Measurements from ENCODE around the gene SLC1A3.
"Not testable (repeated sequence)": the region's sequence is repeated elsewhere in the genome, so short reads cannot be mapped to it uniquely, and the experiment has no call there.

SLC1A3 gene

DNA sequence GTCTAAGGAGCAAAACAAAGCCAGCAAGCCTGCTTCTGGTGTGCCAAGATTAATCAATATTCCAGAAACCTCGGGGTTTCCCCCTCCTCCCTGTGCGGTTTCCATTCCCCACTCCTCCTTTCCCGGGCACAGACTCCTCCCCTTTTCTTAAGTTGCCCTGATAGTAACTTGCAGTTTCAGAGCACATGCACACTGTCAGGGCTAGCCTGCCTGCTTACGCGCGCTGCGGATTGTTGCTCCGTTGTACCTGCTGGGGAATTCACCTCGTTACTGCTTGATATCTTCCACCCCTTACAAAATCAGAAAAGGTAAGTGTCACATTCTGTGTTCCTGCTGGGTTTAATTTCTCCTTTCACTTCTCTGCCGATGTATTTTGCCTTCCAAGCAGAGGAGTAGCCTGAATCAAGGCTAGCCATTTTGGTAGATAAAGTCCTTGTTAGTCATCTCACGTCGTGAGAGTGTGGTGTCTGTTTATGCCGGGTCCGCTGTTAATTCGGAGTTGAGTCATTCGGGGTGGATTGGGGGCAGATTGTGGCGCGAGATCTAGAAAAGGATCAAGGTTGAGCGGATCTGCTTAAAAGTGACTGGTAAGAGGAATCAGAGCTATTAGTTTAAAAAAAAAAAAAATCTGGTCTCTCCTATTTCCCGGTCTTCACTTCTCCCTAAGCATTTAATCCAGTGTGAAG, at the start of gene SLC1A3:
Gene SLC1A3 (plus strand): TSS at position 179 of the 686 bp plus-strand sequence. CDS start 1,818 bp downstream, outside the sequence.
- DNase-seq, result no peak

- no peak for DNase-seq
Measured at GRCh38 chr5:36558641-36559040, 47.8 kb upstream of the SLC1A3 start.

DNA sequence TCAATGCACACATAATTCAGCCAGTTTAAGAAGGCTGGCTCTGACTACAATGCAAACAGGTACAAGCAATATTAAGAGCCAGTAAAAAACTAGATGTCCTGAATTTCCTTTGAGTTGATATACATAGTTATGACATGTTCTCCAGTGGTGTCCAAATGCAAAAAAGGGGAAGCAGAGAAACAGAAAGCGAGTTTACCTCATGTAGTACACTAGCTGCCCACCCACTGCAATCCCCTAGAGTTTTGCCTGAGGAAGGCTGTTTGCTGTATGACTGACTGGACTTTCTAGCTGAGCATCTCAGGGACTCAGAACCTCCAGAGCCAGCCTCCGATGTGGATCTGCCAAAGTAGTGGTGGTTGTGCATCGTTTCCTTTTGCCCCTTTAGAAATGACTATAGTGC, 44.8 kb upstream of the SLC1A3 start:
- no peak for DNase-seq

- no peak for DNase-seq
Measured at GRCh38 chr5:36569491-36569890, 36.9 kb upstream of the SLC1A3 start.

GRCh38 chr5:36570301-36571095, 35.9 kb upstream of the SLC1A3 start:
- no peak for DNase-seq

GRCh38 chr5:36571401-36572042, 34.9 kb upstream of the SLC1A3 start:
- no peak for DNase-seq

DNA sequence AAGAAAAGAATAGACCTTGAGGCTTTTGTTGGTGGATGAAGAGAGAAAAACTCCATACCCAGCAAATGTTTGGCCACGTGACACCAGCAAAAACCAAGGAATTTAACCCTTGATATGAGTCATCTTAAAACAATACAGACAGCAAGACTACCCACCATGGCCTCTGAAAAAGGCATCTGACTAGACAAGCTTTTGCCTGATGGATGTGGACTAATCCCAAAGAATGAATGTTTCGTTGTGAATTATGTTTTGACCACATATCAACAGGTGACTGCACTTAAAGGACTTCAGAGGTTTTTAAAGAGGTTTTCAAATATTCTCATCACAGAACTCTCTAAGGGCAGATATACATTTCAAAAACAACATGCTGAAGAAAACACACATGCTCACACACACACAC, 33.0 kb upstream of the SLC1A3 start:
- no peak for DNase-seq

DNA sequence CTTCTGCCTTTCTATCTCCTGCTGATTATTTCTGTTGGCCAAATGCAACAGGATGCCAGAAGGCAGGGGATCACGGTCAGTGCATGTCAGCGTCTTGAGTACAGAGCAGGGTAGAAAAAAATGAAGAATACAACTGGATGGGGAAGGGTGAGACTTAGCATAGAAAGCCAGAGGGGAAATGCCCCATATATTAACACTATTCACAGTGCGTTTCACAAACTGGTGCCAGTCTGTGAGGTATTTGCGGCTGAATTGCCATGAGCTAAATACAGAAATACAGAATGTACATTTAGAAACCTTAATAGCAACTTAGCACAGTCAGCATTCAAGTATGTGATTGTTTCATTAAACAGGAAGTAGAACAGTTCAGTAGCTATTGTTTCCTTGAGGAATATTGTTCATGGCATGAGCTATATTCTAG, 31.0 kb upstream of the SLC1A3 start:
- DNase-seq, result no peak

- no peak for DNase-seq
Measured at GRCh38 chr5:36576721-36577120, 29.7 kb upstream of the SLC1A3 start.

DNA sequence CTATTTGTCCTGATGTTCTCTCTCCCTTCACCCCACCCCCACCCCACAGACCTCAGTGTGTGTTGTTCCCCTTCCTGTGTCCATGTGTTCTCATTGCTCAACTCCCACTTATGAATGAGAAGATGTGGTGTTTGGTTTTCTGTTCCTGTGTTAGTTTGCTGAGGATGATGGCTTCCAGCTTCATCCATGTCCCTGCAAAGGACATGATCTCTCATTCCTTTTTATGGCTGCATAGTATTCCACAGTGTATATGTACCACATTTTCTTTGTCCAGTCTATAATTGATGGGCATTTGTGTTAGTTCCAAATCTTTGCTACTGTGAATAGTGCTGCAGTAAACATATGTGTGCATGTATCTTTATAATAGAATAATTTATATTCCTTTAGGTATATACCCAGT, 26.5 kb upstream of the SLC1A3 start:
- not testable (repeated sequence) for DNase-seq

DNA sequence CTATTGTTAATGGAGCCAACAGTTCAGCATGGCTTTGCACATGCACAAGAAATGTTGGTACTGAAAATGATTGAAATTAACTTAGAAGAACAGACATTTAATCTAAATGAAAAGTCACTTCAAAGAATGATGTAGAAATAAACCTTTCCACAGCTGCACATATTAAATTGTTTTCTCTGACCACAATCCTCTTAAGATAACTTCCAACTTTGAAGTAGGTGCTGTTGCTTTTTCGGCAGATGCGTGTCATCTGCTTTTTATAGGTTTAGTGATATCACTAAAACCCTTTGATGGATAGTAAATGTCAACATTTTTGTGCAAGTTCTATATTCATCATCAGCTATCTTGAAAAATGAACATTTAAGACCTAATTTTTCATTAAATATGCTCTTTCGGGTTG, 25.3 kb upstream of the SLC1A3 start:
- DNase-seq, result no peak

DNA sequence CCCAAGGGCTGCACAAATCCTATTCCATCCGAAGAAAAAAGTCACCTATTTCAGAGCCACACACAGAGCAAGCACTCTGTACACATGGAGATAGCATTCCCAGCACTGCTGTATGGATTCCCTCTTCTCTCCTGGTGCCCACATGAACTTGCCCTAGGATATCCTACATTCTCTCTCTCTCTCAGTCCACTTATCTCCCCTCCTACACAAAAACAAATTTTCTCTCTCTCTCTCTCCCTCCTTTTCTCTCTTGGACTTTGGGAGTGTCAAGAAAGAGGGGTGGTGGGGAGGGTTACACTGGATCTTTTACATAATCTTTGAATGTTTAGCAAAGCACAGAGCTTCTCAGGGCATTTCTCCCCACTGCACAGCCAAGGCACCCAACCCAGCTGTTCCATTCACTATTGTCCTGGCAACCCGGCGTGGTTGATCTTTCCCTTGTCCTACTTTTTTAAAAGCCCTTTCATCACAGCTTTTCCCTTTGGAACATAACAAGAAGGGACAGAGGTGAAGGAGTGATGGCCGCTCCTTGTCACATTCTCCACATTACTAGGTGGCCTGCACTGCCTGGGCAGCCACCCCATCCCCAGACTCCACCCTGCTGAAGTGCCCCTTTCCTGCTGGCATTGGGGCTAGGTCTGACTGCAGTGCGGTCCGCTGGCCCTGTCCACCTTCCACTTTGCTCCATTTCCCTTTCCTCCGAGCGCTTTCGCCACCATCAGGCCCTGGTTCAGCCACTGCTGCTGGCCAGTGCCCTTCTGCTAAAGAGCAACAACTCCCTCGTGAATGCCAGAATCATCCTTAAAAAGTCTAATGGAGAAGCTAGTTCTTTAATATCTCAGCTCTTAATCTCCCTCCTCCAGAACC, 22.2 kb upstream of the SLC1A3 start:
- DNase-seq, result no peak

GRCh38 chr5:36585701-36586100, 20.7 kb upstream of the SLC1A3 start:
- DNase-seq, result no peak

GRCh38 chr5:36587354-36587753, 19.1 kb upstream of the SLC1A3 start:
- no peak for DNase-seq

GRCh38 chr5:36589735-36590134, 16.7 kb upstream of the SLC1A3 start:
- not testable (repeated sequence) for DNase-seq

DNA sequence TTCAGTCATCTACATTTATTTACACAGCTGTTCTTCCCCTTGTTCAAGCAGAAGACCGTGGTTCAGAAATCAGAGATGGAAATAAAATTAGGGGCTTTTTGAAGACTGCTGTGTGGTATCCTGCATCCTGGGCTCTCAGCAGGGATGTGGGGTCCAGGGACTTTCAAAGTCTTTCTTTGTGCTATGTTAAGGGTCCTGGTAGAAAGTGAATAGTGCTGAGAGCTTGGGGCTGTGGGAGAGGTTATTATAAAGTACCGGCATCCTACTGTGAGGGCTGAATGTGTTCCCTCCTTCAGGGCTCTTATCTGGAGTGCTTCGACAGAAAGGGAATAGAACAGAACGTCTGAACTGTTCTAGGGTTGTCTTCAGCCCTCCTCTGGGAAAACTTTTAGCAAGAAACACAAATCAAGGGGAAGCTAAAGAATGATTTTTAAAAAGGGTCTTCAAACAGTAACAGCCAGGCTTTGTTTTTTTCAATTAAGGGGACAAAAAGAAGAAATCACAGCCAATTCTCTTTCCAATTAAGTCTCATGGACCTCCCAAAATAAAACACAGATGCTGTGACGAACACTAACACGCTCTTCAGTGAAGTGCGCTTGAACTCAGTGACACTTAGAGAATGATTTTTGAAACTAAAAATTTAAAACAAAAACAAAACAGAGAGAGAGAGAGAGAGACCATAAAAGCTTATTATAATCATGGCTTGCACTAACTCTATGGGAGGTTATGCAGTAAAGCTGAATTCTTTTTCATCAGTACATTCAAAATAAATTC, 15.7 kb upstream of the SLC1A3 start:
- DNase-seq, result no peak

GRCh38 chr5:36593867-36594266, 12.5 kb upstream of the SLC1A3 start:
- no peak for DNase-seq

GRCh38 chr5:36596247-36596646, 10.2 kb upstream of the SLC1A3 start:
- no peak for DNase-seq

DNA sequence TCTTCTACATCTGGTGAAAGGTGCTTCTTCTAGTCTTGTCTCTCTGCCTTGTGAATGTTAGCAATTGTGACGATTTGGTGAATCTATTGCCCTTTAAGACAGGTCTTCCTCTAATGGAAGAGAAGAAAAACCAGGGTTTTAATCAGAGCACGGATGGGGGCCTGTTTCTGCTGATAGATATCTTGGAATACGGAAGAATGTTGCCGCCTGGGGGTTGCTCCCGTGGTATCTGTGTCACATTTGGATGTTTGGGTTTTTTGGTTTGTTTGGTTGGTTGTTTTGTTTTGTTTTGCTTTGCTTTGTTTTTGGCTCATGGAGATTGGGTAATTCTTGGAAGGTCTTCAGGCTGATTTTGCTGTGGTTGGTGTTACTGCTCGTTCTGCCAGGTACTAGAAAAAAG, 9.7 kb upstream of the SLC1A3 start:
- no peak for DNase-seq

DNA sequence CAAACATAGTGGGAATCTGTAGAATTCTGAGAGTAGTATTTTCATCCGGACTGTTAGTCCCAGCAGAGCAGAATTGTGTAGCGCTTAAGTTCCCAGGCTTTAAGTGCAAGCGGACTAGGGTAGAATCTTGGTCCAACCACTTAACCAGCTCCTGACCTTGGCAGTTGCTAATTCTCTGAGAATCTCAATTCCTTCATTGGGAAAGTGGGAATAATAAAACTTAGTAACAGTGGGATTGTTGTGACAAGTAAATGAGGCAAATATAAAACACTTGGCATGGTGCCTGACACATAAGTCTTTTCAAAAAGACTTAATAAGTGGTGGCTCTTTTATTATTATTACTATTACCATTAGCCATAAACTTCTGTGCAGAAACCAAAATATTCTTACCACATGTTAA, 8.4 kb upstream of the SLC1A3 start:
- DNase-seq, result no peak

DNA sequence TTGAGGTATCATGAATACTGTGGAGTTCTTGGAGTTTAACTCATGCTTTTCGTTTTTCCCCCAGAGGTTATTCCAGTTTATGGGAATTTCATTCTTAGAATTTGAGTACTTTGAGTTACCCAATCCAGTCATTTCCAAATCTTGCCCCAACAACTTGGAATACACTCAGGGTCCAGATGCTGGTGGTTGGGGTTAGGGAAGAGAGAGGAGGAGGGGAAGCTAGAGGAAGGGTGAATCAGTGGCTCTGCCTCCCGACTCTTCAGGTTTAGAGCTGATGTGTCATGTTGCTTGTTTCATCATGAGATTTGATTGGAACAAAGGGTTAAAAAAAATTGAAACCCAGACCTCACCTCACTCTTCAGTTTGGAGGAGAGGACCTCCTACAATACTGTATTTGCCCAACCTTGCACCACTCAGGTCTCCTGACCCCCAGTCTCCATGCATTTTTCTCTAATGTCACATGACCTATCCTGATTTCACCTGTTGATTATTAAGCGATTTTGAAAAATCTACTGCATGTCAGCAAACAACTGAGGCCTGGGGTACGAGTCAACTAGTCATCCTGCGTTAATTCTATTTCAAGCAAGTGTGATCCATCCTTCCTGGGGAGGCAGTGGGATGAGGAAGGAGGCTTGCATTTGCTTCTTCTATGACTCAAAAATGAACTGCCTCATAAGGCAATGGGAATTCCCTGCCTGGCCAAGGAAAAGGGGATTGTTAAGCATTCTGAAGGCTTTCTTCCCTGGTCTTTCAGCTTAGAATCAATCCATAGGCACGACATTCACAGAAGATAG, 6.2 kb upstream of the SLC1A3 start:
- DNase-seq, result no peak

Data from CD4-positive, alpha-beta T cell treated with Interleukin-17A for 1 hour (primary cell).